ENCODE results near the gene IP6K1.
"Not testable (repeated sequence)": the region's sequence is repeated elsewhere in the genome, so short reads cannot be mapped to it uniquely, and the experiment has no call there.

Gene IP6K1

GRCh38 chr3:49786357-49787181 lies at the start of gene IP6K1:
Gene IP6K1, minus strand, starts transcription at chr3:49786542. Its CDS starts 38,502 bp downstream, at chr3:49748040.
- no peaks in the 10 kb centered on the region for H3K27me3 ChIP-seq (ENCODE audit: low read depth)
- H3K4me1 ChIP-seq, result peaks cover 11% of the 10 kb centered on the region
- H3K9me3 ChIP-seq, result no peaks in the 10 kb centered on the region
- H3K4me3 ChIP-seq, result peak within 1 kb of the TSS; percentile 97
- H3K36me3 ChIP-seq (replicated peaks), result peaks cover 24% of the 10 kb centered on the region
- peak; percentile 99 to 100 for DNase-seq (ENCODE audit: low spot score in 2 of 2)
- in situ Hi-C loops (cut with MboI; ENCODE audit: low sequenced_read_pairs), result no loop called here

GRCh38 chr3:49831341-49831740 lies 45.0 kb upstream of the IP6K1 start:
- Histone ChIP-seq H3K36me3 (replicated peaks) (peaks cover 59% of the 10 kb centered on the region), H3K27me3 (ENCODE audit: low read depth) (no peaks in the 10 kb centered on the region), H3K9me3 (no peaks in the 10 kb centered on the region), H3K4me3 (no peak overlapping the region), H3K4me1 (no peaks in the 10 kb centered on the region)
- no peak for DNase-seq (ENCODE audit: low spot score in 2 of 2)
- in situ Hi-C loops (cut with MboI; ENCODE audit: low sequenced_read_pairs), result loop anchor here (5.0 to 25.0 kb wide), 2 partner anchors 129 to 294 kb away; no protein-coding TSS in a partner anchor

GRCh38 chr3:49826016-49826415 lies 39.7 kb upstream of the IP6K1 start:
- H3K9me3 ChIP-seq, result no peaks in the 10 kb centered on the region
- no peaks in the 10 kb centered on the region for H3K27me3 ChIP-seq (ENCODE audit: low read depth)
- H3K4me3 ChIP-seq, result no peak overlapping the region
- peaks cover 28% of the 10 kb centered on the region for H3K36me3 ChIP-seq (replicated peaks)
- no peak for DNase-seq (ENCODE audit: low spot score in 2 of 2)
- H3K4me1 ChIP-seq, result no peaks in the 10 kb centered on the region; the same call in 1 of the 2 replicates
- in situ Hi-C loops (cut with MboI; ENCODE audit: low sequenced_read_pairs), result loop anchor here (25.0 kb wide), 1 partner anchor 289 kb away; no protein-coding TSS in a partner anchor

- H3K27me3 ChIP-seq (ENCODE audit: low read depth); H3K9me3 ChIP-seq; in situ Hi-C loops (cut with MboI; ENCODE audit: low sequenced_read_pairs); H3K4me3 ChIP-seq; H3K36me3 ChIP-seq (replicated peaks); DNase-seq (ENCODE audit: low spot score in 2 of 2); H3K4me1 ChIP-seq: not testable (repeated sequence)
Observed at GRCh38 chr3:49823131-49823530, 36.8 kb upstream of the IP6K1 start.

GRCh38 chr3:49813497-49814174 lies 27.3 kb upstream of the IP6K1 start, which contains the start of gene UBA7:
Gene UBA7, minus strand, starts transcription at chr3:49813953. Its CDS starts 166 bp downstream, at chr3:49813787.
- Histone ChIP-seq H3K9me3 (no peaks in the 10 kb centered on the region), H3K4me1 (no peaks in the 10 kb centered on the region), H3K27me3 (ENCODE audit: low read depth) (no peaks in the 10 kb centered on the region), H3K36me3 (replicated peaks) (no peaks in the 10 kb centered on the region), H3K4me3 (no peak within 1 kb of the TSS)
- in situ Hi-C loops (cut with MboI; ENCODE audit: low sequenced_read_pairs), result no loop called here
- no peak for DNase-seq (ENCODE audit: low spot score in 2 of 2)

GRCh38 chr3:49812916-49813496 lies 26.7 kb upstream of the IP6K1 start:
- Histone ChIP-seq H3K36me3 (replicated peaks) (no peaks in the 10 kb centered on the region), H3K4me1 (no peaks in the 10 kb centered on the region), H3K4me3 (no peak overlapping the region), H3K27me3 (ENCODE audit: low read depth) (no peaks in the 10 kb centered on the region), H3K9me3 (no peaks in the 10 kb centered on the region)
- DNase-seq (ENCODE audit: low spot score in 2 of 2), result no peak
- in situ Hi-C loops (cut with MboI; ENCODE audit: low sequenced_read_pairs), result no loop called here

GRCh38 chr3:49807431-49808114 lies 21.2 kb upstream of the IP6K1 start:
- no peak for DNase-seq (ENCODE audit: low spot score in 2 of 2)
- H3K9me3 ChIP-seq, result no peaks in the 10 kb centered on the region
- H3K27me3 ChIP-seq (ENCODE audit: low read depth), result no peaks in the 10 kb centered on the region
- H3K4me1 ChIP-seq, result no peaks in the 10 kb centered on the region
- in situ Hi-C loops (cut with MboI; ENCODE audit: low sequenced_read_pairs), result no loop called here
- no peaks in the 10 kb centered on the region for H3K36me3 ChIP-seq (replicated peaks)
- no peak overlapping the region for H3K4me3 ChIP-seq

GRCh38 chr3:49806850-49807249 lies 20.5 kb upstream of the IP6K1 start:
- Histone ChIP-seq H3K4me1 (no peaks in the 10 kb centered on the region), H3K27me3 (ENCODE audit: low read depth) (no peaks in the 10 kb centered on the region), H3K4me3 (no peak overlapping the region), H3K9me3 (no peaks in the 10 kb centered on the region), H3K36me3 (replicated peaks) (no peaks in the 10 kb centered on the region)
- no peak for DNase-seq (ENCODE audit: low spot score in 2 of 2)
- in situ Hi-C loops (cut with MboI; ENCODE audit: low sequenced_read_pairs), result no loop called here

GRCh38 chr3:49805897-49806701 lies 19.8 kb upstream of the IP6K1 start:
- no peaks in the 10 kb centered on the region for H3K36me3 ChIP-seq (replicated peaks)
- H3K9me3 ChIP-seq, result no peaks in the 10 kb centered on the region
- H3K4me3 ChIP-seq, result no peak overlapping the region
- in situ Hi-C loops (cut with MboI; ENCODE audit: low sequenced_read_pairs), result no loop called here
- no peaks in the 10 kb centered on the region for H3K27me3 ChIP-seq (ENCODE audit: low read depth)
- H3K4me1 ChIP-seq, result no peaks in the 10 kb centered on the region
- DNase-seq (ENCODE audit: low spot score in 2 of 2), result no peak

GRCh38 chr3:49805367-49805782 lies 19.0 kb upstream of the IP6K1 start:
- Histone ChIP-seq H3K4me3 (no peak overlapping the region), H3K4me1 (no peaks in the 10 kb centered on the region), H3K36me3 (replicated peaks) (no peaks in the 10 kb centered on the region), H3K9me3 (no peaks in the 10 kb centered on the region), H3K27me3 (ENCODE audit: low read depth) (no peaks in the 10 kb centered on the region)
- in situ Hi-C loops (cut with MboI; ENCODE audit: low sequenced_read_pairs), result no loop called here
- DNase-seq (ENCODE audit: low spot score in 2 of 2), result no peak

- no peaks in the 10 kb centered on the region for H3K27me3 ChIP-seq (ENCODE audit: low read depth)
- H3K36me3 ChIP-seq (replicated peaks), result no peaks in the 10 kb centered on the region
- no peaks in the 10 kb centered on the region for H3K9me3 ChIP-seq
- peak overlapping the region; percentile 92; the same call in 1 of the 2 replicates for H3K4me3 ChIP-seq
- no peak for DNase-seq (ENCODE audit: low spot score in 2 of 2)
- no peaks in the 10 kb centered on the region for H3K4me1 ChIP-seq
- in situ Hi-C loops (cut with MboI; ENCODE audit: low sequenced_read_pairs), result no loop called here
Observed at GRCh38 chr3:49804141-49805041, 18.0 kb upstream of the IP6K1 start.

- no peaks in the 10 kb centered on the region for H3K27me3 ChIP-seq (ENCODE audit: low read depth)
- H3K4me1 ChIP-seq, result no peaks in the 10 kb centered on the region
- H3K4me3 ChIP-seq, result peak overlapping the region; percentile 92
- peak; percentile 34 to 72 for DNase-seq (ENCODE audit: low spot score in 2 of 2)
- no peaks in the 10 kb centered on the region for H3K9me3 ChIP-seq
- H3K36me3 ChIP-seq (replicated peaks), result no peaks in the 10 kb centered on the region
- in situ Hi-C loops (cut with MboI; ENCODE audit: low sequenced_read_pairs), result no loop called here
Observed at GRCh38 chr3:49803465-49804140, 17.3 kb upstream of the IP6K1 start.

All from HAP-1 (cell line).